HG02884 (cell line): Measurements from ENCODE around the gene CRTC1.

Experiments
- ATAC-seq: cut with Tn5 transposase; IDR thresholded peaks from one replicate; pipeline ENCODE4 v1.9.1; 2021; ENCODE audit warnings: mild to moderate bottlenecking, moderate library complexity; ENCODE audit not compliant: unreplicated experiment

CRTC1 gene

DNA sequence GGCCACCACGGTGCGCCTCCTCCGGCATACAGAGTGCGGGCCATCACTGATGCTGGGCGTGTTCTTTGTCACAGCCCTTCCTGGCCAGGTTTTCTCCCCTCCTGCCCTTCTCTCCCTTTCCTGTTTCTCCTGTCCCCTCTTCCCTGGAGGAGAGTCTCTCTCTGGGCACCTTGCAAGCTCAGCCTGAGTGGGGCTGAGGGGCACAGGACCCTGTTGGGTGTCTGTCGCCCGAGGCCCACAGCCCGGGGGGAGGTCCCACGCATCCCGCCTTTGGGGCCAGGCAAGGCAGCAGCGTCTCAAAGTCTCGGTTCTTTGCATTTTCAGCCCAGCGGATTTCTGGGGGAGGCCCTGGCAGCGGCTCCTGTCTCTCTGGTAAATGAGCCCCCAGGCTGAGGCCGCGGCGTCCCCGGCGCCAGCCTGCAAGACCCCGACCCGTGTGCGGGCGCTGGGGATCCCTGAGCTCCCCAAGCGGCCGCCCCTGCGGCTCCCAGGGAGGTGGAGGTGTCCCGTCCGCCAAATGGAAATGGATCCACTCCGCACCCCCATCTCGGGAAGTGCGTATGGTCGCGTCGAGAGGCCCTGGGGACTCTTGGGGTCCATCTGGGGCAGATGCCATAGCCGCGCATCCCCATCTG, 60.4 kb downstream of the CRTC1 start:
- no peak for ATAC-seq

DNA sequence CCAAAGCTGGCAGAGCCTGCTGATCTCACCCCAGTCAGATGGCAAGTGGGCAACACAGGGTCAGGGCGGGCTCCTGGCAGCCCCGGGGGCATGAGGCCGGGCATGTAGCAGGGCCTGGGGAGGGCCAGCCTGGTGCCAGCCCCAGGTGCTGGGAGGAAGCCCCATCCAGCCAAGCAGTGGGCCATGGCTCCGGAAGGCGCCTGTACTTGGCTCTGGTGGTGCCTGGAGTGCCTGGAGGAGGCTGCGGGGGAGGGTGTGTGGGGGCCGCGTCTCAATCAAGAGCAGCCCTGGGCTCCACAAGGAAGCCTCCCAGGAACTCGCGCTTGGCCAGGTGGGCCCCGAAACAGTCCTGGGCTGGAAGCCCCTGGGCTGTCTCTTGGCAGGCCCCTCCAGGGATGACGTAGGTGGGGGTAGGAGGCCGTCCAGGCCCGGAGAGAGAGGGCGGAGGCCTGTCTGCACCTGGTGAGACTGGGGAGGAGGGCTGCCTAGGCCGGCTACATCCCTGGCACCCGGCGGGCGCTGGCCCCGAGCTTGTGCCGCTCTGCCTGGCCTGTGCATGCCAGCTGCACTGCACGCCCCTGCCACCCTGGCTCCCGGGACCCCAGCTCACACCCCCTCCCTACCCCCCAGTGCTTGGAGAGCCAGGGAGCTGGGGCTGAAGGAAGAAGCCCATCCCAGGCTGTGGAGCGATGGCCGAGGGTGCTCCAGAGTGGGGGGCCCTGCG, 61.7 kb downstream of the CRTC1 start:
- no peak for ATAC-seq

DNA sequence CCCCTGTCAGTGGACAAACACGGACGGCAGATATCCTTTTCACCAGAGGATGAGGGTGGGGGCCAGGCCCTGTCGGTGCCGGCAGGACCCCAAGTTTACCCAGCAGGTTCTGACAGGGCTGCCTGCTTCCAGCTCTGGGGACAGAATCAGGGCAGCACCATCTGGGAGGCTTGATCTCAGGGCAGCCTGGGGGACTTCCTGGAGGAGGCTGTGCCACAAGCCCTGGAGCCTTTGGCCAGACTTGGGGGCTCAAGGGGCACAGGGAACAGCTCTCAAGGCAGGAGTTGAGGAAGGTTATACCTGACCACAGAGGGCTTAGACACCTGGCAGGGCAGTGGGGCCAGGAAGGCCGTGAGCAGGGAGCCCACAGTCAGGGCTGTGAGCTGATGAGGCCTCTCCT, 62.5 kb downstream of the CRTC1 start:
- no peak for ATAC-seq

DNA sequence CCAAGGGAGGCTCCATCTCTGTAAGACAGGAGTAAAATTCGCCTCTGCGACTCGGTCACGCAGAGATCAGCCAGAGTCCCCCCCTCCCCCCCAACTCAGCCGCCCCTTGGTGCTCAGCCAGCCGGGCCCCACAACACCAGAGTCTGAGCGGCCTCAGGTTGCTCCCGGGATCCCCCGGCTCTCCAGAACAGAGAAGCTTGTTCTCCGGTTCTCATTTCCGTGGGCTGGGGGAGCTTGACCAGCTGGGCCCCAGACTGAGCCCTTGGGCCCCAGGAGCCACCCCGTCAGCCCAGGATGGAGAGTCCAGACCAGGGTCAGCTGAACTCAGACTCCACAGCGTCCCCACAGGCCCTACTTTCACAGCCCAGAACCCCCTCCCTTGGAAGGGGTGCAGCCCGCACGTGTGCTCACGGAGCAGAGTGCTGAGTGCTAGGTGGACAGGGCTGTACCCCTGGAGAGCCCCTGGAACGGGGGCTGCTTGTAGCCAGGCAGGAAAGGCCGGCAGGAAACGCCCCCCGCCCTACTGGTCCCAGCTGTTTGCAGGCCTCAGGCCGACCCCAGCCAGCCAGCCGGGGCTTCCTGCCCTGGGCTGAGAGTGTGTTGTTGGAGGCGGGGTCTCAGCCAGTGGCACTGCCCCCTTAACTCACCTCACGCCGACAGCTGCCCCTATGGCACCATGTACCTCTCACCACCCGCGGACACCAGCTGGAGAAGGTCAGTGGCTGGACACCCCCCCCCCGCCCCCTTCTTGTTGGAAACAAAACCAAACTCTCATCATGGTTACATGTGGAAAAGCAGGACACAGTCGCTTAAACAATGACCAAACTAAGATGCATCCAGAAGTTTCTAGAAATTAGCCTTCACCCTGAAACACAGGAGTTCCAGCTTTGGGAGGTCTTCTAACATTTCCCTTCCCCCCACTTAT, 63.2 kb downstream of the CRTC1 start:
- ATAC-seq: no peak

DNA sequence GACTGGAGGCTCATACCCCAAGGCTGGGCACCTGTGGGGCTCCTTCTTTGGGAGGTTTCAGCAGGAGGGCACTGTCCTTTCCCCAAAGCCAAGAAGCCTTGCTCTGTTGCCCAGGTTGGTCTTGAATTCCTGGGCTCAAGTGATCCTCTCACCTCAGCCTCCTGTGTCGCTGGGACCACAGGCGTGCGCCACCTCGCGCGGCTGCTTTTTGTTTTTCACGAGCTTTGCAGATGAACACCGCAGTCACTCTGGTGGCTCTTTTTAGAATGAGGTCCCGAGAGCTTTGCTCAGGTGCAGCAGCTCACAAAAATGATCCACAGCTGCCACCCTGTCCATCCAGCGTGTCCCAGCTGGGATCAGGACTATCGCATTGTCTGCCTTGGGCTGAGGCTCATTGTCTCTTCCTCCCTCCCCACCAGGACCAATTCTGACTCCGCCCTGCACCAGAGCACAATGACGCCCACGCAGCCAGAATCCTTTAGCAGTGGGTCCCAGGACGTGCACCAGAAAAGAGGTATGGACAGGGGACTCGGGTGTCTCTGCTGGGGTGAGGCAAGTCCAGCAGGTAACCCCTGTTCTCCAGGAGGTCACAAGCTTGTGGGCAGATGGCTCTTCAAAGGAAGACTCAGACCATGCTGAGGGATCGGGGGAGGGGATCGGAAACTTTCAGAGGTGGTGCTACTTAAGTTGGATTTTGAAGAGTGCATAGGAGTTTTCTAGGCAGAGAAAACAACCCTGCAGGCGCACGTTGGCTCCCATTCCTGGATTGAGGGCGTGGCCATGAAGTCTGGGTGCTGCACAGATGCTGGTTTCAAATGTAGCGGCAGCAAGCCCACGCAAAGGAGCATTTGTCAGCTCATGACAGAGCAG, 66.1 kb downstream of the CRTC1 start:
- no peak for ATAC-seq

DNA sequence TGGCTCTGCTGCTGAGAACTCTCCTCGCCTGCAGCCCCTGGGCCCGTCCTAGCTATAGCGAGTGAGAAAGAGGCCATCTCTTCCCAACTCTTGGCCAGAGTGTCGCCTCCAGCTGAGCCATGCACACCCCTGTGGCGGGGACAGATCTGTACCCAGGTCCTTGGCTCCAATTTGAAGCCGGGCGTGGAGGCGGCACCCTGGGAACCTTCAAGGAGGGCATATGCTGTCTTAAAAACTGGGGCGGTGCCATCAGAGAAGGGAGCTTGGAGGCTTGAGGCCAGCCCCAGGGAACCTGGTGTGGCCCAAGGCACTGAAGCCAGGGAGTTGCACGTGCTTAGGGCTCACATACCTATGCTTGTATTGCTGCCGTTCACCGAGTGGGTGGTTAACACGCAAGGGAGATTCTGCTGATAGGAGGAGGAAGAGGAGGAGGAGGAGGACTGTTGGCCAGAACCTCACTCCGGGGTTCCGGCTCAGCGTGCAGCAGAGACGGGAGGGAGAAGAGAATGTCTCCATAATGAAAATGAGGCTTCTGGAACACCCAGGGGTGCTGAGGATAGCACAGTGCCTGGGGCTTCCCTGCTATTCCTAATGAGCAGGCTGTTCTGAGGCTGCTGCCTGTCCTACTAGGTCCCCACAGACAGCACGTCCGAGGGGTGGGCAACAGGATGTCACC, 67.0 kb downstream of the CRTC1 start:
- ATAC-seq: no peak

DNA sequence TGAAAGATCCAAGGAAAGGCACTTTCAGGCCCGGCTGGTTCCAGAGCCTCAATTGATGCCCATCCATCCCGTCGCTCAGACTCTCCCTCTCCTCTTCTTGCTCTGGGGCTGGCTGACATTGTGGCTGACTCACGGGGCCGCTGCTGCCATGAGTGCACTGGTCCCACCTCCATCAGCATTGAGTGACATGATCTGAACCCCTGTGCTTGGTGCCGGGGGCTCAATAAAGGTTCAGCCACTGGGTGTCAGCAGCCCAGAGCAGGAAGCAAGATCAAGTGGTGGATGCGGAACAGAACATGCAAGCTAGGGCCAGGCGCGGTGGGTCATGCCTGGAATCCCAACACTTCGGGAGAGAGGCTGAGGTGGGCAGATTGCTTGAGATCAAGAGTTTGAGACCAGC, 68.1 kb downstream of the CRTC1 start:
- ATAC-seq: no peak

DNA sequence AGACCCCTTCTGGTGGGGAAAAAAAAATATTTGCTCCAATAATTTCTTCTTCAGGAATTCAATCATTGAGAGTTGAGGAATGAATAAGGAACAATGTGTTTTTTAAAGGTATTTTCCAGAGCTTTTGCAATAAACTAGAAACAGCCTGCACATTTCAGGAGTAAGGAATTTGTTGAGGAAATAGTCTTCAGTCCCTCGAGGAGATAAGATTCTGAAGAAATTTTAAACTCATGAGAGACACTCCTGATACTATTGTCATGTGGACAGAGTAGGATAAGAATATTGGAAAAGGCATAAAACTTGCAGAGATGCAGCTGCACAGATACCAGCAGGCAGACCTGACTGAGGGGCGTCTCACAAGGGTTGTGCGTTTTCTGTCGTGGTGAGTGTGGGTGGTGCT, 71.0 kb downstream of the CRTC1 start:
- no peak for ATAC-seq

DNA sequence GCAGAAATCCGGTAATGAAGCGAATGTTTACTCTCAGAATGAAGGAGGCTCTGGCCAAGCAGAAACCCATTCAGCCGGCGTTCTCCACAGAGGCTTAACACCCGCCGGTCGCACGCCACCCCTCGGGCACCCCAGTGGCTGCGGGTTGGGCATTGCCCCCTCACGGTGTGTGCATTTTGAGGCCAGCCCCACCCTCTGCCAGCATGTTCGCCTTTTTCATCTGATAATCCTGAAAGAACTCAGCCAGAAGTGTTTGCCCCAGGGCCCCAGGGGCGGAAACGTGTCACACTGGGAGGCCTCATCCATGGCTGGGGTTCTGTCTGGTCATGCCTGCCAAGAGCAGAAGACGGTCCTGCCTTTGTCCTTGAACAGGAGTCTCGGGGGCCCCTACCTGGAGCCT, 73.4 kb downstream of the CRTC1 start:
- no peak for ATAC-seq

DNA sequence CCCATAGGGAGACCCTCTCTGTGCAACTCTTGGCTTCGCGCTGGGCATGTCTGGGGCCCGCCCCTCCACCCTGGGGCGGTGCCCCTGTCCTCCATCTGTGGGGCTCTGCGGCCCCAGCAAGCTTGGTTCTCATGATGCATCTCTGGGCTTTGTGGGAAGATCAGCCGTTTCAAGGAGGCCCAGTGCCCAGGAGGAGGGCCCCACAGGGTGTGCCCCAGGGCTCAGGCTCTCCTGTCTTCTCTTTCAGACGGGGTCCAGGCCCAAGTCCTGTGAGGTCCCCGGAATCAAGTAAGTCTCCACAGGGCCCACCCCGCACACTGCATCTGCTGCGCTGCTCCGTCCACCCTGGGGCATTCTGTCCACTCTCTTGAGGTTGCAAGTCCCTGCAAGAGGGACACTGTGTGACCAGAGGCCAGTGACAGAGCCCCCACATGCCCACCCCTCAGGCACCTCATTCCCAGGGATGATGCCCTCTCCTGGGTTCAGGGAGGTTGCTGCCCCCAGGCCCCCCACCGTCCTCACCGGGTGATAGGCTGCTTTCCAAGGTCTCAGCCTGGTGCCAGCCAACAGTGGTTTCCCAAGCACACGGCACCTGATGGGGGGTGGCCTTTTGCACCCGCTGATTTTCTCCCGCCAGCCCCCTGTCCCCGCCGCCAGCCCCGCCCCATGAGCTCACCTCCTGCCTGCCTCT, 76.0 kb downstream of the CRTC1 start:
- no peak for ATAC-seq

DNA sequence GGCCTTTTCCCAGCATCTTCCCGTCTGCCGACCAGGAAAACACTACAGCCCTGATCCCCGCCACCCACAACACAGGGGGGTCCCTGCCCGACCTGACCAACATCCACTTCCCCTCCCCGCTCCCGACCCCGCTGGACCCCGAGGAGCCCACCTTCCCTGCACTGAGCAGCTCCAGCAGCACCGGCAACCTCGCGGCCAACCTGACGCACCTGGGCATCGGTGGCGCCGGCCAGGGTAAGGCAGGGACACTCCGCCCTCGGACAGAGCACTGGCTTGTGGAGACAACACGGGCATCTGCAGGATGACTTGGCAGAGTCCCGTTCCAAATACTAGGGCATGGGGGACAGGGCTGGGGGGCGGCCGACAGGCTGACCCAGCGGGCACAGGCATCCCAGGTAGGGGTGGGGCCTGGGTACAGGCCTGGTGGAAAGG, 76.5 kb downstream of the CRTC1 start:
- no peak for ATAC-seq

DNA sequence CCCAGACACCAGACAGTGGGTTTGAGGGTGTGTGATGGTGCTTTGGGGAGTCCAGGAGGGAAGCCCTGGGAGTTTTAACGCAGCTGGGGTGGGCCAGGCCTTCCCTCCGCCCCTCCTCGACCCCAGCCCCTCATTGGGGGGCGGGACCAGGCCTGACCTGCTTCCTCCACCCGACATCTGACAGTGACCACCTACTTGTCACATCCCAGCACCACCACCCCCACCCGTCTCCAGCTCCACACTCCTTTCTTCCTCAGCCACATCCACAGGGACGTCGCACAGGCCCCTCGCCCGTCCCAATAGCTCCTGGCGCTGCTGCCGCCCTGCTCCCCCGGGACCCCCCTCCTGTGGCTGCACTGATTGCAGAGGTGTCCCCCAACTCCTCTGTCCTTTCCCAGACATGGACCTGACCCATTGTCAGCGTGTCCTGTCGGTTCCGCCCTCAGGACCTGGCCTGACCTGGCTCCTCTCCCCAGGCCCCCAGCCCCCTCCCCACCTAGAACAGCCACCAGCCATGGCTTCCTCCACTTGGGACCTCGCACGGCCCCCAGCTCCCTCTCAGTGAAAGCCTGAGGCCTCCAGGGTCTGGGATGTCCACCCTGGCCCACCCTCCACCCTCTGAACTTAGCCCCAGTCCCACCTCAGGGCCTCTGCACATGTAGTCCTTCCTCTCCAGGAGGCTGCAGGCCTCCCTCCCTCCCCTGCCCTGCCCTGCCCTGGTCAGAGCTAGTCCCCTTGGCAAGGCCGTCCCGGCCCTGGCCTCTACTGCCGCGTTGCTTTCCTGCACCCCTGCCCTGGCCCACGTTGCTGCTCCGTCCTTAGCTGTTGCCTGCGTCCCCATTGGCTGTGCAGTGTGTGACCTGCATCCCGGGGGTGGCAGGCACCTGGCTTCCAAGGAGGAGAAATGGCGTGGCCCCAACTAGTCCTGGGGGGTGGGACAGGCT, 77.2 kb downstream of the CRTC1 start:
- ATAC-seq: no peak

DNA sequence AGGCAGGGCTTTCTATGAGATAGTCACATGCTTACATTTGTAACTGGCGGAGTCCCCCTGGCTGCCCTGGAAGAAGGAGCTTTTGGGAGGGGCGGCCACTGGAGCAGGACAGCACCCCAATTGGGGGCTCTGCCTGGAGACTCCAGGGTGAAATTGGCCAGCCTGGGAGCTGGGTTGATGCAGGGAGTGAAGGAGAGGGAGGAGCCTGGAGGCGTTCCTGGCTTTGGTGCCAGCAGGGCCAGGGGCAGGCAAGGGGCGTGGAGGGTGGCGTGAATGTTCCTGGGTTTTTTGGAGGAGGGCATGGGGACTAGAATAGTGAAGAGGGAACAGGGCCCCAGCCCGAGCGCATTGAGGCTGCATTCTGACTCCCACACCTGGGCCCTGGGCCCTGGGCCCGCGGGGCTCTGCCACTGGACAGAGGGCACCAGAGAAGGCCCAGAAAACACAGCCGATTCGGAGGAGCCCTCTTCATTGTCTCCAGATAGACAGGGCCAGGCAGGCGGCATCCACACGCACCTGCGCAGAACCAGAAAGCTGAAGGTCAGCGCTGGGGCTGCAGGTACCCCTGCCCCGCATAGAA, 78.1 kb downstream of the CRTC1 start:
- ATAC-seq: no peak

DNA sequence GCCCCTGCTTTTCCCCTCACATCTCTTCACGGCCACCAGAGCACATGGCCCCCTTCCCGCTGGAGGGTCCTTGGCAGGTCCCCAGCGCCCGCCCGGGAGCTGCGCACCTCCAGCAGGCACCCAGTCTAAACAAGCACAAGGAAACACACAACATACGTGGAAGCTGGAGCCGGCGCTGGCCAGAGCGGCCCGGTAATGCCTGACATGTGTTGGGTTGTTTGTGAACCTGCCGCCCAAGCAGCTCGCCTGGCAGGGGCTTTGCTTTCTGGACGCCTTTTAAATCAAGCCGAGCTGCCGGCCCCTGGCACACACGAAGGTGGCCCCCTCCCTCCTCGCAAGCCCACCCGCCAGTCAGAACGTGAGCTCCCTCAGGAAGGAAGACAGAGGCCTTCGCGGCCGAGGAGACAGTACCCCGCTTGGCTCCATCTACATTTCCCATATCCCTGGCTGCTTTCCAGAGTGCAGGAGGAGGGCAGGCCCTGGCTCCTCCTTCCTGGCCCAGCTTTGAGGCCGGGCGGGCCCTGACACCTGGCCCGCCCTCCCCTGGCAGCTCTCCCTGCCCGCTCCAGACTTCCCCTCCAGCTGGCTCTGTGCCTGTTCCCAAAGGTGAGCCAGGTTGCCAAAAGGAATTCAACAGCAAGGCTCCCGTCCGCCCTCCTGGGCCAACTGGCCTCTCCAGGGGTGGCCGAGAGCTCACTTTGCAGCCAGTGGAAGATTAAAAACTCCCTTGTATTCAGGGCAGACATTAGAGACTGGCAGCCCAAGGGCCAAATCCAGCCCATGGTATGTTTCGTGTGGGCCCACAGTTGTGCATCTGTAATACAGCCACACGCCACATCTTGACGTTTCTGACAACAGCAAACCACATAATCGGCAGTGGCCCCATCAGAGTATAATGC, 78.9 kb downstream of the CRTC1 start:
- ATAC-seq: no peak

DNA sequence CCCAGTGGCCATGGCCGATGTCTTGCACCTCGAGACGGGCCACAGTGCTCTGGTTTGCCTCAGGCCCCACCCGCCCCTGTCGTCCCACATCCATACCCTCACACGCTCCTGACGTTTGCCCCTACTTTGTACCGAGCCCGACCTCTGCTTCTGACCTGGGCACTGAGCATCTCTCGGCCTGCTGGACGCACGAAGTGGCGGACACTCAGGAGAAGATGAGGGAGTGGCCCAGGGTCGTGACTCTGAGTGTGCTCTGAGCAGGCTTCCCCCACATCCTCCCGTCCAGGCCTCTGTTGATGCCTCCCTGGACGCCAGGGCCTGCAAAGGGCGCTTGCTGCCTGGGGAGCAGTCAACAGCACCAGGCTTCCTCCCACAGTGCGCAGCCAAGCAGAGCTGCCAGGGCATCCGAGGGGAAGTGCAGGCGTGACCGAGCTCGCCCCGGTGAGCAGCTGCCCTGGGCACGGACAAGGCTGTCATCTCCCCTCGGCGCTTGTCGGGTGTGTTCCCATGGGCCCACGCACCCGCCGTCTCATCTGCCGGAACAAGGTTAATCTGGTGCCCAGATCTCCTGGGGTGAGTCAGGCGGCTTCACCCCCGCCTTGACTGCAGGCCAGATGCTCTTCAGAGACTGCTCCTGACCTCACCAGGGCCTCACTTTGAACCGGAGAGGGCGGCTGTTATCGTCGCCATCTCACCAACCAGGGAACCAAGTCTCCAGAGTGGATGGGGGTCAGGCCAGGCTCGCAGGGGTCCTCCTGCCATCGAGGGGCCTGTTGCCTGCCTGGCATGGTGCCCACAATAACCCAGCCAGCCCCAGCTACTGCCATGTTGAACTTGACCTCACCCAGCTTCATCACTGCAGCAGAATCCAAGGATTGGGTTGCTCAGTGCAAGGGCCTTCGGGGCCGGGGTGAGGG, 80.5 kb downstream of the CRTC1 start:
- ATAC-seq: no peak

DNA sequence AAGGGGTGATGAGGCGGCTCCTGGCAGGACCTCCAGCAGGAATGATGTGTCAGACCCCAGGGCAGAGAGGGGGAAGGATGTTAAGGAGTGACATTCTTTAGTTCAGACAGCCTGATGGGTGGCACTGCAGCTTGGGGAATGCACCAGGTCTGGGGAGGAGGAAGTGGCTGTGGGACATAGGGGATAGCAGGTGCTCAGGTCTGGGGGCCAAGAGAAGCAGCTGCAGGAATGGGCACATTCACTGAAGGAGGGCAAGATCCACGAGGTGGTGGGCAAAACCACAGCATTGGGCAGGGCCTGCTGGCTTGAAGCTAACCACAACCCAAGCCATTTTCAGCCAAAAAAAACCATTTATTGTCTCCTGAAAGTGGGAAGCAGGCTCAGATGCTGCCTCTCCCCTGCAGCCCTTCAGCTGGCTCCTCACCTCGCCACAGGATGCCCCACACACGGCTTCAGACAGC, 81.1 kb downstream of the CRTC1 start:
- ATAC-seq: no peak
